ENCODE measurements around the gene C6orf141.
"Not testable (repeated sequence)": the region's sequence is repeated elsewhere in the genome, so short reads cannot be mapped to it uniquely, and the experiment has no call there.

Gene C6orf141

GRCh38 chr6:49576618-49577017, 26.1 kb downstream of the C6orf141 start (continued):
- no peak for TF ChIP-seq CSDC2 (CRISPR knock-in tag; IDR thresholded peaks at IDR 0.05)
- no peak for TF ChIP-seq TSHZ2 (CRISPR knock-in tag; IDR thresholded peaks at IDR 0.05)

- TF ChIP-seq OSR1 (CRISPR knock-in tag; IDR thresholded peaks at IDR 0.05) (no peak), ARNTL (CRISPR knock-in tag; IDR thresholded peaks at IDR 0.05; ENCODE audit: borderline replicate concordance, low read depth) (no peak)
- ATAC-seq = no peak
Measured at GRCh38 chr6:49579649-49580048, 29.2 kb downstream of the C6orf141 start.

- TF ChIP-seq PATZ1 (CRISPR knock-in tag; IDR thresholded peaks at IDR 0.05; ENCODE audit: borderline replicate concordance) (no peak), CSRNP3 (CRISPR knock-in tag; IDR thresholded peaks at IDR 0.05) (no peak)
- ATAC-seq = no peak
Measured at GRCh38 chr6:49582529-49582928, 32.1 kb downstream of the C6orf141 start.

- ATAC-seq = not testable (repeated sequence)
Measured at GRCh38 chr6:49587262-49587661, 36.8 kb downstream of the C6orf141 start.
